ENCODE measurements around the gene LOC101059915.
"Not testable (repeated sequence)": the region's sequence is repeated elsewhere in the genome, so short reads cannot be mapped to it uniquely, and the experiment has no call there.

The LOC101059915 gene

GRCh38 chrX:71676068-71676795 lies 8.9 kb downstream of the LOC101059915 start:
- DNase-seq = not testable (repeated sequence)

DNA sequence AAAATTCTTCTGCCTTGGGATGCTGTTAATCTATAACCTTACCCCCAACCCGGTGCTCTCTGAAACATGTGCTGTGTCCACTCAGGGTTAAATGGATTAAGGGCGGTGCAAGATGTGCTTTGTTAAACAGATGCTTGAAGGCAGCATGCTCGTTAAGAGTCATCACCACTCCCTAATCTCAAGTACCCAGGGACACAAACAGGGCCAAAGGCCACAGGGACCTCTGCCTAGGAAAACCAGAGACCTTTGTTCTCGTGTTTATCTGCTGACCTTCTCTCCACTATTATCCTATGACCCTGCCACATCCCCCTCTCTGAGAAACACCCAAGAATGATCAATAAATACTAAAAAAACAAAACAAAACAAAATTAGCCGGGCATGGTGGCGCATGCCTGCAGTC lies 9.8 kb downstream of the LOC101059915 start:
- DNase-seq = not testable (repeated sequence)

DNA sequence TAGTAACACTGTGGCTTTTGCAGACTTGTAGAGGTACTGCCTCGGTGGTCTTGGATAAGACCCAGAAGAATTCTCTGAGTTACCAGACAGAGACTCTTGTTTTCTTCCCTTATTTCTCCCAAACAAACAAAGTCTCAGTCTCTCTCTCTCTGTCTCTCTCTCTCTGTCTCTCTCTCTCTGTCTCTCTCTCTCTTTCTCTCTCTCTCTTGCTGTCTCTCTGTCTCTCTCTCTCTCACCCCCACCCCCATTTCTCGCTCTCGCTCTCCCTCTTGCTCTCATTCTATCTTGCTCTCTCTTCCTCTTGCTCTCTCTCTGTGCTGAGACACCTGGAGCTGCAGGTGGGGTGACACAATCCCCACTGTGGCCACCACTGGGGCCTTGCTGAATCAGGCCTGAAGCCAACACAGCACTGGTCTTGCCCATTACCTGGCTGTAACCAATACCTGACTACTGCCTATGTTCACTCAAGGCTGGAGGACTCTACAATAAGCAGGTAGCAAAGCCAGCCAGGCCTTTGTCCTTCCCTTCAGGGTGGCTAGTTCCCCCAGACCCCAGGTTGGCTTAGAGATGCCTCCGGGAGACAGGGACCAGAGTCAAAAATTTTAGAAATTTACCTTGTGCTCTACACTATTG lies 12.3 kb downstream of the LOC101059915 start:
- no peak for DNase-seq

DNA sequence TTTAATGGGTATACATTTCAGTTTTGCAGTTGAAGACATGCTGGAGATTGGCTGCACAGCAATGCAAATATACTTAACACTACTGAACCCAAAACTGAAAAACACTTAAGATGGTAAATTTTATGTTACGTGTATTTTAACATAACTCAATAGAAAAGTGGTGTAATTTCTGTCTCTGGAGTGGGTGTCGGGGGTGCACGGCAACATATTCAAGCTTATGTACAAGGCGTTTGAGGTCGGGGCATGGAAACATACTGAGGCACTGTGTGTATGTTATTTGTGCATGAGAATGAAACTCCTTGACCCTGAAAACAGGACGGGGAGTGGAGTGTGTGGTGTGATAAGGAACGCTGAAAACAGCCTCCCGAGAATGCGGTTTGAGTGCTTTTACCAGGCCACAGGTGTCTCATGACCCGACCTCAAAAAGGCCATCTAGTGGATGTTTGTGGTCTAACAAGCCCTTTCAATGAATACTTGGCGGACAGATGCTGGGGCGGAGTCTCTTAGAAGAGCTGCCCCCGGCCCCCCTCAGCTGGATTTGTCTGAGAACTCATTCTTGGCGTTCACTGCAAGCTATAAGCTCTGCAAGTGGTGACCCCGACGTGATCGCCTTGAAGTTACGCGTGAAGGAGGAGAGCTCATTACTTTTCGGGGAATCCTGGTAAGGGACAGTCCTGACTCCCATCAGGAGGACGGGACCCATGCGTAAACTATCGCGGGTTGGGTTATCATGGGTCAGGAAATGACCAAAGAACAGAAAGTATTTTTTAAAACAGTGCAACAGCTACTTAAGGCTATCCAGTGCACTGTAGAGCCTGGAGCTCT lies 29.5 kb downstream of the LOC101059915 start:
- not testable (repeated sequence) for DNase-seq

DNA sequence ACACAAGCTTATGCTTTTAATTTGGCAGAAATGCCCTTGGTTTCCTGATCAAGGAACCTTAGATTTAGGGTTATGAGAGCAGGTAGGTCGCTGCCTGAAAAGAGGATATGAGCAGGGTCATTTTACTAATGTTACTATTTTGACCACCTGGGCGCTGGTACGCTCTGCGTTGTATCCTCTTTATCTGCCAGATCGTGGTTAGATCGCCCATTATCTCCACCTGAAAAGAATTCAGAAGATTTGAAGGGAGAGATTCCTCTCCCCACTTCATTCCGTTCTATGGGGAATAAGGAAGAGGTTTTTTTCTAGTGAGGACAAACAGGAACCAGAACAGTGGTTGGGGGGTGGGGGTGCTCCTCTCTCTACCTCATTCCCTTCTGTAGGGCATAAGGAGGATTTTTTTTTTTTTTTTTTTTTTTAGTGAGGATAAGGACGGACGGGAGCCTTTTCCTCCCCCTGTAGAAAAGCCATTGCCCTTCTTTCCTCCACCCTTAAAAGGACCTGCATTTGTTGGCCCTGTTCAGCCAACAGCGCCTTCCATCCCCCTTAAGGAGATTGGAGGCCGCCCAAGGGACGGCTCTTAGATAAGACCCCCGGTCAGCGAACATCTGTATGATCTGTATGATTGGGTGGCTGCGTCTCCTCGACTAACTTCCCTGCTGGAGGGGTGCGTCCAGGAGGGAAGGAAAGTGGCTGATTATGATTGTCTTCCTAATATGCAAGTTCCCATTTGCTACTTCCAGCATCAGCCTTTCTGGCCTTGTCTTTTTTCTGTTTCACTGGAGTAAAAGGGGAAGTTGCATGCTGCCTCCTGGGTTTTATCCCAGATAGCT lies 30.3 kb downstream of the LOC101059915 start:
- DNase-seq = not testable (repeated sequence)

GRCh38 chrX:71698299-71699022 lies 31.1 kb downstream of the LOC101059915 start:
- DNase-seq = not testable (repeated sequence)

- DNase-seq = not testable (repeated sequence)
Observed at GRCh38 chrX:71699023-71699344, 31.6 kb downstream of the LOC101059915 start.

DNA sequence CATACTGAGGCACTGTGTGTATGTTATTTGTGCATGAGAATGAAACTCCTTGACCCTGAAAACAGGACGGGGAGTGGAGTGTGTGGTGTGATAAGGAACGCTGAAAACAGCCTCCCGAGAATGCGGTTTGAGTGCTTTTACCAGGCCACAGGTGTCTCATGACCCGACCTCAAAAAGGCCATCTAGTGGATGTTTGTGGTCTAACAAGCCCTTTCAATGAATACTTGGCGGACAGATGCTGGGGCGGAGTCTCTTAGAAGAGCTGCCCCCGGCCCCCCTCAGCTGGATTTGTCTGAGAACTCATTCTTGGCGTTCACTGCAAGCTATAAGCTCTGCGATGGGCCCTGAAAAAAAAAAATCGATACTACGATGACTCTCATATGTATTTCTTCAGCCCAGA lies 35.5 kb downstream of the LOC101059915 start:
- not testable (repeated sequence) for DNase-seq

DNA sequence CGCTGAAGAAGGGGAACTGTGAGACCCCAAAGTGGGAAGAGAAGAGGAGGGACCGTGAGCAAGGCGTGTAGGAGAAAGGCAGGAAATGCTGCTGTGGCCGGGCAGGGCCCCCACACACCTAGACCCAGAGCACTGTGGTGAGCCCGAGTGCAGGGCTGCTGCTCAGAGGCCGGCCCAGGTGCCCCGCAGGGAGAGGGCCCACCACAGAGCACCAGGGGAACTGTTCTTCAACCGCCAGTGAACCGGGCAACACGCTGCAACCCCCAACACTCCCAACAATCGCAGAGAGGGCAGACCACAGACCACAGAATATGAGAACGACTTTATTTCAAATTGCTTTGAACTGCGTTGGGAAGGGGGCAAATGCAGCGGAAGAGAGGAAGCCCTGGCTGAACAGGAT lies 46.7 kb downstream of the LOC101059915 start:
- DNase-seq = not testable (repeated sequence)

DNA sequence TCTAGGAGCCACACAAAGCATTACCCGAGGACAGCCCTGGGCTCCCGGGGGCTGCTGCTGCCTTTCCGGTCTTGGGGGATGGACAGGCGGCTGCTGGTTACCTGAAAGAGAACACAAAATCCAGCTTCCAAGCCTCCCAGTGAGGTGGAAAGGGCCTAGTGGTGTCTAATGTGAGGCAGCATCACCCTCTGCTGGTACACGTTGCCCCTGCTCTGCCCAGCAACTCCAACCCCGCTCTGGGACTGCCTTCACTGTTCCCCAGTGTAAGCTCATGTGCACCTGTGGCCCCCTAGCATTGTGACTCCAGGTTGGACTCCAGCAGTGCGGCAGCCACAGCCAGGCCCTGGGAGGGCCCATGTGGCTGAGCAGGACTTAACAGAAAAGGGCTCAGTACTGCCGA lies 48.2 kb downstream of the LOC101059915 start:
- DNase-seq = not testable (repeated sequence)

DNA sequence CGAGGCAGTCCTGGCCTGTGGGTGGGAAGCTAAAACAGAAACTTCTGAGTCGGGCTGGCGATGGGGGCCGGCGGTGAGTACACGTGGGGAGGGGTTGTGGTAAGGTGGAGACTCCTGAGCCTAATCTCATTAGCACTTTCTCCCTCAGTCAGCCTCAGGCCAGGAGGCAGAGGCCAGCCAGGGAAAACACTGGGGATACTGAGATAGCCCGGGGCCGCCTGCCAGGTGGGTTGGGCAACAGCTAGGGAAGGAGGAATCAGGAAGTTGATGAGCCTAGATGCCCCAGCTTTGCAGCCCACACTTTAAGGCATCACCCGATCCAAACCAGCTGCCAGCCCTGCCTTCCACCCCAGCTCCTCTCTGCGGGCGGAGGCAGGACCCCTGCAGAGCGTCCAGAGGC lies 49.0 kb downstream of the LOC101059915 start:
- DNase-seq = not testable (repeated sequence)

GRCh38 chrX:71718185-71718584 lies 50.8 kb downstream of the LOC101059915 start, which contains the start of gene CXorf49:
Gene CXorf49 (minus strand): TSS chrX:71718285. CDS start chrX:71718151, 134 bp downstream.
- DNase-seq = not testable (repeated sequence)

GRCh38 chrX:71719195-71719594 lies 51.8 kb downstream of the LOC101059915 start:
- not testable (repeated sequence) for DNase-seq

DNA sequence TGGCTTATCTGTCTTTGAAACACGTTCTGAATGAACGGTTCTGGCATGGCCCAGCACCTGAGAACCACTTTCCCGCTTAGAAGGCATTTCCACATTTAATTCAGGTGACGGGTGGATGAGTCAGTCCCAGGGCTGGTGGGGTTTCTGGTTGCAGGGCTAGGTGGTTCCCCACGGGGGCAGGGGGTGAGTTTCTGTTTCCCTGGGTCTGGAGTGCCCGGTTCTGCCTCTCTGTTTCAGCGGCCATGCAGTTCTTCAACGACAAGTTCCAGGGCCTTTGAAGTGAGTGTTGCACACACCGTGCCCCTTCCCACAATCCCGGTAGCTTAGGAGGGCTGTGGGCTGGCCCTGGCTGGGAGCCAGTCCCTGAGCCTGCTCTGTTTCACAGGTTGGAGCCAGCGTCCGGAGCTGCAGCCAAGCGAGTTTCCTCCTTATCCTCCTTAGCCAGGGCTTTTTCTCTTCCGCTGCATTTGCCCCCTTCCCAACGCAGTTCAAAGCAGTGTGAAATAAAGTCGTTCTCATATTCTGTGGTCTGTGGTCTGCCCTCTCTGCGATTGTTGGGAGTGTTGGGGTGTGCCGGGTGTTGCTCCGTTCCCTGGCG lies 53.0 kb downstream of the LOC101059915 start:
- DNase-seq = not testable (repeated sequence)
